IPS-15b (cell line): ENCODE data around the gene HDAC7.
A peak's percentile ranks its signal among the peaks of the same experiment; 100 is the strongest.

ENCODE experiments used
- H3K27me3 ChIP-seq: one replicate; pipeline ENCODE4 v1.6.1; 2013; ENCODE audit warnings: low read length; ENCODE audit not compliant: control insufficient read depth, insufficient read depth
- H3K36me3 ChIP-seq: one replicate; pipeline ENCODE4 v1.6.1; 2013; ENCODE audit warnings: low read length; ENCODE audit not compliant: control insufficient read depth, insufficient read depth
- H3K4me1 ChIP-seq: one replicate; pipeline ENCODE4 v1.6.1; 2013; ENCODE audit warnings: mild to moderate bottlenecking, low read length; ENCODE audit not compliant: control insufficient read depth, insufficient read depth
- H3K4me3 ChIP-seq: one replicate; pipeline ENCODE4 v1.5.1; 2013; ENCODE audit warnings: low read depth, low read length
- H3K9ac ChIP-seq: one replicate; pipeline ENCODE4 v1.6.1; 2013; ENCODE audit warnings: low read depth, mild to moderate bottlenecking, low read length
- H3K9me3 ChIP-seq: one replicate; pipeline ENCODE4 v1.6.1; 2013; ENCODE audit warnings: mild to moderate bottlenecking, low read length; ENCODE audit not compliant: control insufficient read depth, insufficient read depth

HDAC7 gene

DNA sequence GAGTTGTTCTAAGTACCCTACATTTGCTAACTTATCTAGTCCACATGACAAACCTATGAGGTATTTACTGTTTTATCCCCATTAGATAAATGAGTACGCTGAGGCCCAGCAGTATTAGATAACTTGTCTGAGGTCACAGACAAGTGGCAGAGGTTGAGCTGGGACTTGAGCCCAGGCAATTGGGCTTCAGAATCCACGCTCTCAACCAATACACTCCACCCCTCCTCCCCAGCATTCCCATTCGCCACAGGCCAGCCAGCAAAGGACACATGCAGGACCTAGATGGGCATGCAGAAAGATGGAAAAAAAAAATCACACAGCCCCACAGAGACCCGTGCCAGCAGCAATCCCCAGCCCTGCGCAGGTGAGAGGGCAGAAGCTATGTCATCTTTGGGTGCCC, 12.4 kb downstream of the HDAC7 start:
- Histone ChIP-seq H3K36me3 (peaks cover 12% of the 10 kb centered on the region), H3K4me1 (peaks cover 34% of the 10 kb centered on the region), H3K9ac (no peak overlapping the region), H3K27me3 (no peaks in the 10 kb centered on the region), H3K9me3 (no peaks in the 10 kb centered on the region), H3K4me3 (no peak overlapping the region)

DNA sequence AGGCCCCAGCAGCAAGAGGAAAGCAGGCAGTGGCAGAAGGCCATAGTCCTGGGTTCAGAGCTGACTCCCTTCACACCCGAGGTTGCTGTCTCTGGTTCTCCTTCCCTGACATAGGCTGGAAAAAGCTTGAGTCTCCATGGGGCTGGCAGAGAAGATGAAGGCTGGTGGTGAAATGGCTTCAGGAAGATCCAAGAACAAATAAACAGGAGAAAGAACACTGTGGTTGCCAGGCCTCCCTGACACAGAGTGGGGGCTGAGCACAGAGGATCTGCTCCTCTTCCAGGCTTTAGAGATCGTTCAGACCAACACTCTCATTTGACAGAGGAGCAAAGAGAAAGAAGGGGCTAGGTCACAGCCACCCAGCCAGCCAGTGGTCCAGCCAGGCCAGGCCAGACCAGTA, 14.3 kb downstream of the HDAC7 start:
- no peaks in the 10 kb centered on the region for H3K27me3 ChIP-seq
- H3K4me3 ChIP-seq, result no peak overlapping the region
- peaks cover 23% of the 10 kb centered on the region for H3K36me3 ChIP-seq
- H3K4me1 ChIP-seq, result peaks cover 21% of the 10 kb centered on the region
- H3K9ac ChIP-seq, result no peak overlapping the region
- H3K9me3 ChIP-seq, result no peaks in the 10 kb centered on the region

DNA sequence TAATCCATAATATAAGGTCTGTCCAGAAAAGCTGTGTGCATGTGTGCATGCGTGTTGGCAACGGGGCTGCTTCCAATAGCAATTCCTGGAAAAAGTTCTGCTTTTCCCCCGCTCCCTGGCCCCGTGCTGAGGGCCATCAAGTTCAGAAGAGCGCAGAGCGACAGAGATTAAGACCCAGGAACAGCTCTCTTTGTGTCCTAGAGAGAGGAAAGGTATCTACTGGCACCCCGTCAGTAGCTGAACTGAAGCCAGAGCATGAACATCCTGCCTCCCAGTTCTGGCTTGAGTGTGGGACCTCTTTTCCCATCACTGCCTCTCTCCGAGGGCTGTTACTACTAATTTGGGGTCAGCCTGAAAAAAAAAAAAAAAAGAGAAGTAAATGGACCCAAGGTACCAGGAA, 15.5 kb downstream of the HDAC7 start:
- H3K9ac ChIP-seq, result no peak overlapping the region
- no peak overlapping the region for H3K4me3 ChIP-seq
- H3K4me1 ChIP-seq, result peaks cover 17% of the 10 kb centered on the region
- H3K9me3 ChIP-seq, result no peaks in the 10 kb centered on the region
- peaks cover 23% of the 10 kb centered on the region for H3K36me3 ChIP-seq
- no peaks in the 10 kb centered on the region for H3K27me3 ChIP-seq

DNA sequence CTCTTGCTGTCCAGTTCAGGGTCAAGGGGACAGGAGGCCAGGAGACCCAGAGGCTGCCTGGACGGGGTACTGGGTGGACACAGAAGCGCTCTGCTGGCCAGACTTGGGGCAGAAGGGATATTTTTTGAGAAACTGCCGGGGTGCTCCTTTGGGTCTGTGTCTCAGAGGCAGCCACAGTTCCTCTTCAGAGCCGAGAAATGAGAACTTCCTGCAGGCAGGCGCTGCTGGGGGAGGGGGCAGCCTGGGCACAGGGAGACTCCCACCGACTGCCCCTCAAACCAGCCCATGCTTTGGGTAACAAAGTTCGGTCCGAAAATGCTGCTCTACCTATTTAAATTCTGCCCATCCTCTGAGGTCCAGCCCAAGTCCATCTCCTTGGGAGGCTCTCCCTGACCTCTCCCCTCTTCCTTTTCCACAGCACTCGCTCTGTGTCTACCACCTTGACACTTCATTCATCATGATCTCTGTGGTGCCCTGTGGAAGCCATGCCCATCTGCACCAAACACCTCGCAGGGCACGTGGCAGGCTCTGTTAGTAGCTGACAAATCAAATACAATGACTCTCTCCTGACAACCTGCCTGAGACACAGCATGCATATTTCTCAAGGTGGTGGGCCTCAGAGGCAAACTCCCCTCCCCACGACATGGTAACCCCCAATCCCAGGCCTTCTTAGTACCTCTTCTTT, 16.4 kb downstream of the HDAC7 start:
- H3K9me3 ChIP-seq, result no peaks in the 10 kb centered on the region
- no peak overlapping the region for H3K4me3 ChIP-seq
- H3K27me3 ChIP-seq, result no peaks in the 10 kb centered on the region
- H3K9ac ChIP-seq, result no peak overlapping the region
- peaks cover 23% of the 10 kb centered on the region for H3K36me3 ChIP-seq
- peaks cover 12% of the 10 kb centered on the region for H3K4me1 ChIP-seq

DNA sequence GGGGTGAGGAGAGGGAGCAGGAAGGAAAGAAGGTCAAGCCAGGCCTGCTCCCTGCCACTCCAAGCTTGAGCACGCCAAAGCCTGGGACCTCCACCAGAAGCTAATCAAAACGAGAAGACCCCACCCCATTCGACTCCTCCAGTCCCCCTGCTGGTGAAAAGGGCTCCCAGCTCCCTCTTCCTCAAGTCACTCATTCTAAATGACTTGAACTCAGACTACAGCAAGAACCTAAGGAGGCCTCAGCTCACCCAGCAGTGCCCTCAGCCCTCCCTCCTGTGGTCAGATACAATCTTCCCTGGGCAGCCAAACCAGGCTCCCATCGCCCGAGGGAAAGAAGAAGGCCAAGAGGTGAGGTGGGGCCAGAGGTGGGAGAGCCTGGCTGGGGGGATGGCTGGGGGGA, 17.4 kb downstream of the HDAC7 start:
- Histone ChIP-seq H3K9ac (no peak overlapping the region), H3K4me1 (peaks cover 9% of the 10 kb centered on the region), H3K36me3 (peaks cover 25% of the 10 kb centered on the region), H3K9me3 (no peaks in the 10 kb centered on the region), H3K27me3 (no peaks in the 10 kb centered on the region), H3K4me3 (no peak overlapping the region)

DNA sequence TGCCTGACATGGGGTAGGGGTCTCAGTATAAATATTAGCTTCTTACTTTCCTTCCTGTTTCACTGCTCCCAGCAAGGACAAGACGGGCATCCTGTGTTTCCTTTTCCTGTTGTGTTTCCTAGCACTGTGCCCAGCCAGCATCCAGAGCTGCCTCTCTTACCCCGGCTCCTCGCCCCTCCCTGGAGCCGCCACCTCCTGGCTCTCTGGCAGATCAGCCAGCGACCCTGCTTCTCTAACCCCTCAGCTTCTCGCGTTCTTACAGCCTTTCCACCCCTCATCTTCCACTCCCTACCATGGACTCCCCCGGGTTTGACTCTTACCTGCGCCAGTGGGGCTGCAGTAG, 17.8 kb downstream of the HDAC7 start:
- Histone ChIP-seq H3K4me1 (peaks cover 9% of the 10 kb centered on the region), H3K36me3 (peaks cover 26% of the 10 kb centered on the region), H3K9ac (no peak overlapping the region)

DNA sequence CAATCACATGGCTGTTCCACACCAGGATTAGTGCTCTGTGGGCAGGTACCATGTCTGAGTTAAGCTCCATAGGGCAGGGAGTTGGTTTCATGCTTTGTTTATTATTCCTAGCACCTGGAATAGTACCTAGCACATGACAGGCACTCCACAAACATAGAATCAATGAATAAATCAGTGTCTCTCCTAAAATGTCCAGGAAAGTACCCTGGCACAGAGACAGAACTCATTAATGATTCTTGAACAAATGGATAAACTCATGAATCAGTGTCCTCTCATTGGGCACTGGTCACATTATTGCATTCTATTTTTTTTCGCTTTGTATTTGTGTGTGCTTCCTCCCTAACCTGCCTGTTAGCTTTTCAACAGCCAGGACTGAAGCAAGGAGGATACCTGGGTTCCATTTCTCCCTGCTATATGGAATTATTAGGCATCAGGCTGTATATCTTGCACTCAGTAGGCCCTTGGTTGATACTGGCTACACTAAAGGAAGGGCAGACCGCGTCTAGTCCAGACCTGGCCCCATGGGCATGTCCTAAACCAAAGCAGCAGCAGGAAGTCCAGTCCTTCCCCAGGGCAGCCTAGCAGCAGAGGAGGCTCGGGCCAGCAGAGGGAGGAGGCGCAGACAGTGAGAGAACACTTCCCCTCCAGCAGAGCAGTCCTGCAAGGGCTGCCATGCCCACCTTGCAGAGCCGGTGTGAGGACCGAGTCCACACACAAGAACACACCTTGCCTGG, 18.4 kb downstream of the HDAC7 start:
- Histone ChIP-seq H3K36me3 (peaks cover 30% of the 10 kb centered on the region), H3K27me3 (no peaks in the 10 kb centered on the region), H3K4me1 (peaks cover 9% of the 10 kb centered on the region), H3K9me3 (no peaks in the 10 kb centered on the region), H3K4me3 (no peak overlapping the region), H3K9ac (no peak overlapping the region)

More for the DNA sequence above, 17.8 kb downstream of the HDAC7 start:
- Histone ChIP-seq H3K4me3 (no peak overlapping the region), H3K9me3 (no peaks in the 10 kb centered on the region), H3K27me3 (no peaks in the 10 kb centered on the region)

DNA sequence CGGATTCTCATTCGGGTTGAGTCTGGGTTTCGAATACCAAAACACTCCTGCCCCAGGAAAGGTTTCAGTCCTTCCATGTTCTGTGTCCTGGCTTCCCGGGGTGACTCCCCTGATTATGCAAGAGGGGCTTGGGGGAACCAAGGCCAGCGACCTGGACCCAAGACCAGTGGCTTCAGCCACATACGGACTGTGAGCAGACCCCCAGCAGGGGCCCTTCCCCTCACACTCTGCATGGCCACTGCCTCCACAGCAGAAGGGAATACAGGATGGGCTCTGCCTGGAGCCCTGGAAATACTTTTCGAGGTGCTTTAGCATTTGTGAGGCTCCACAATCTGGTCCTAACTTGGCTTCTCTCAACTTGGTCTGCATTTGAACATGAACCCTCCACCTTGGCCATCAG, 19.1 kb downstream of the HDAC7 start:
- no peaks in the 10 kb centered on the region for H3K9me3 ChIP-seq
- peaks cover 30% of the 10 kb centered on the region for H3K36me3 ChIP-seq
- H3K9ac ChIP-seq, result no peak overlapping the region
- H3K27me3 ChIP-seq, result no peaks in the 10 kb centered on the region
- no peak overlapping the region for H3K4me3 ChIP-seq
- peaks cover 9% of the 10 kb centered on the region for H3K4me1 ChIP-seq

DNA sequence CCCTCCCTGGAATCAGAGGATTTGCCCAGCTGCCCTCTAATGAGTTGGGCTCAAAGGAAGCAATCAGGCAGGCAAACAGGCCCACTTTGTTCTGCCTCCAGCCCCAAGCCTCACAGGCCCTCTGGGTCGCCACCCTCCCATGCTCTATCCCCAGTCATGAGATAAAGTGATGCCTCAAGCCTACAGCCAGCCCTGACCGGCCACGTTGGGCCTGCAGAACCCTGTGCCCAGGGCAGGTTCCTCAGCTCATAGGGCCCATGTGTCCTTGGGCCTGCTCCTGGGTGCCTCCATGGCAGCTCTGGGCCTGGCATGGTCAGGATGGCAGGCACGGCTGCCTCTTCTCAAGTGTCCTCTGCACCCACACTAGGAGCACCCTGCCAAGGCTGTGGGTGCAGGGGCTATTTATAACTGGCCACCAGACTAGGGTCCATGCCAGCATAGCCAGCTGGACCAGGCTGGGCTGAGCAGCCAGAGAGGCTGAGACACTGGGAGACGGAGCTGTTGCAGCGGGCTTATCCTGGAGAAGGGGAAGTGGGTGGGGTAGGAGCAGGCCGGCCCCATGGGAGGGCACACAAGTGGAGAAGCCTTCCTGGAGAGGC, 20.2 kb downstream of the HDAC7 start:
- H3K4me1 ChIP-seq, result peaks cover 9% of the 10 kb centered on the region
- no peak overlapping the region for H3K4me3 ChIP-seq
- H3K9ac ChIP-seq, result peak overlapping the region; percentile 24
- no peaks in the 10 kb centered on the region for H3K9me3 ChIP-seq
- H3K27me3 ChIP-seq, result no peaks in the 10 kb centered on the region
- peaks cover 29% of the 10 kb centered on the region for H3K36me3 ChIP-seq

DNA sequence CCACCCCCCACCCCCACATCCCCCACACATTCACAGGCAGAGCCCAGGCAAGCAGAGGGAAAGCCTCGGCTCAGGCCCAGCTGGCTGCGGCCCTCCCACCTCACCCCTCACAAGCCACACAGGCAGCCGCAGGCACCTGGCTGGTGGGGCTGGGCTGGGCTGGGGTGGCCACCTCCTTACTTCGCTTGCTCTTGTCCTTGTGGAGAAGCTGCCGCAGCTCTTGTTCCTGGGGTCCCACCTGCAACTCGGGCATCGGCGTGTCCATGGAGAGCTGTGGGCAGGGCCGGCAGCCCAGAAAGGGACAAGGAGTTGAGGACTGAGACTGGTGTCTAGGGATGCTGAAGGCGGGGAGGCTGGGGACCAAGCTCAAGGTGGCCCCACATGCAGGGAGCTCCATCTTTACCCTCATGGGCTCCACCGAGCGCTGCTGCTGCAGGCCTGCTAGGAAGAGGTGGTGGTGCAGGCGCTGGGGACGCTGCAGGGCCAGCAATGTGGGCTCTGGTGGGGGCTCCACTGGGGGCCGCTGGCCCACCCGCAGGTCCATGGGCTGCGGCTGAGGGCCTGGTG, 21.2 kb downstream of the HDAC7 start:
- no peaks in the 10 kb centered on the region for H3K9me3 ChIP-seq
- H3K4me3 ChIP-seq, result no peak overlapping the region
- H3K27me3 ChIP-seq, result no peaks in the 10 kb centered on the region
- peaks cover 9% of the 10 kb centered on the region for H3K4me1 ChIP-seq
- H3K9ac ChIP-seq, result no peak overlapping the region
- H3K36me3 ChIP-seq, result peaks cover 35% of the 10 kb centered on the region

DNA sequence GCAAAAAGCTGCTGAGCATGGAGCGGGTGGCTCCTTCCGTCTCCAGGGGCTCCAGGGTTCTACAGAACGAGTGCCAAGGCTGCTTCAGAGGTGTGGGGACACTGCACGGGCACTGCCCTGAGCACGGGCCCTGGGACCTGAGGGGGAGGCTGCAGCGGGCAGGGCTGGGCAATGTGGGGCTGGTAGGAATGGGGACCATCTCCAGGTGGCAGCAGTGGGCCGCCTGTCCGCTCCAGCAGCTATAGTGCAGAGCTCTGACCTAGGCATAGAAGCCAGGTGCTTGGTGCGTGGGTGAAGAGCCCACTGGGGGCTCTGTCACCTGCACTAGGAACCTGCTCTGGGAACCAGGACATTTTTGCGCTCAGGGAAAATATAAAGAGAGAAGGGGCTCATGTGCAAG, 22.3 kb downstream of the HDAC7 start:
- H3K9ac ChIP-seq, result no peak overlapping the region
- H3K36me3 ChIP-seq, result peaks cover 35% of the 10 kb centered on the region
- no peaks in the 10 kb centered on the region for H3K9me3 ChIP-seq
- H3K4me1 ChIP-seq, result peaks cover 5% of the 10 kb centered on the region
- H3K27me3 ChIP-seq, result no peaks in the 10 kb centered on the region
- no peak overlapping the region for H3K4me3 ChIP-seq
